ENCODE data around the gene RYR2. TPM values are rescaled to one million over a fixed set of nuclear protein-coding genes. Genes with fewer than 3 reads are reported as not detected.

The RYR2 gene
- total and polyA plus RNA-seq, 2 of the 8 experiments (the other 6 are each of a cell fraction or from before 2014, with no cell fraction given), result 1.3 to 4.4 TPM

GRCh38 chr1:237799762-237800474 is 757.9 kb downstream of the RYR2 start:
- Histone ChIP-seq H3K27me3 (replicated peaks in 1 of 4; ENCODE audit: control insufficient read depth in 3 of 4, extremely low read depth in 1 of 4, insufficient read depth in 3 of 4, low read length in 3 of 4) (no peaks in the 10 kb centered on the region), H3K18ac (ENCODE audit: extremely low read depth, low read length) (no peak overlapping the region), H4K91ac (replicated peaks; ENCODE audit: insufficient read length, low read length) (no peak overlapping the region), H2BK5ac (ENCODE audit: low read depth, low read length) (no peak overlapping the region), H3K9ac (replicated peaks in 1 of 4; ENCODE audit: extremely low read depth in 1 of 4, low read depth in 3 of 4, low read length in 3 of 4) (no peak overlapping the region), H3K14ac (ENCODE audit: insufficient read length) (no peak overlapping the region), H3K23ac (ENCODE audit: insufficient read length) (no peak overlapping the region), H3K36me3 (ENCODE audit: control insufficient read depth in 2 of 4, insufficient read depth in 4 of 4, low read length in 3 of 4) (no peaks in the 10 kb centered on the region), H4K20me1 (replicated peaks in 1 of 2; ENCODE audit: control insufficient read depth in 1 of 2, insufficient read depth in 2 of 2, low read length in 2 of 2) (no peaks in the 10 kb centered on the region), H3K4me1 (replicated peaks in 1 of 4; ENCODE audit: control insufficient read depth in 3 of 4, insufficient read depth in 4 of 4, low read length in 3 of 4) (peaks cover 0 to 2% (median 0%) of the 10 kb centered on the region in 4 experiments; a peak in 1 of 7 replicates), H3K4me3 (ENCODE audit: extremely low read depth in 1 of 4, insufficient read depth in 2 of 4, low read depth in 3 of 4, low read length in 4 of 4) (no peak overlapping the region), H3K4ac (replicated peaks; ENCODE audit: insufficient read length, low read depth, low read length) (no peak overlapping the region), H3K4me2 (ENCODE audit: insufficient read depth in 1 of 2, low read depth in 2 of 2, low read length in 2 of 2) (no peak overlapping the region), H3K79me2 (ENCODE audit: control insufficient read depth in 1 of 2, insufficient read depth in 2 of 2, low read length in 2 of 2) (no peaks in the 10 kb centered on the region), H2BK12ac (ENCODE audit: low read depth, low read length) (no peak overlapping the region), H3K56ac (replicated peaks; ENCODE audit: insufficient read length, low read depth, low read length) (no peak overlapping the region), H4K8ac (ENCODE audit: extremely low read depth, insufficient read depth, low read length) (no peak overlapping the region), H4K5ac (ENCODE audit: insufficient read length, low read depth, low read length) (no peak overlapping the region), H3K9me3 (ENCODE audit: insufficient read depth in 2 of 2, low read depth in 1 of 2, low read length in 1 of 2) (no peaks in the 10 kb centered on the region), H3K23me2 (ENCODE audit: low read depth, low read length) (no peaks in the 10 kb centered on the region), H2BK15ac (ENCODE audit: low read length) (no peak overlapping the region), H2BK20ac (ENCODE audit: low read length) (no peak overlapping the region), H2AFZ (ENCODE audit: low read length) (0 out of 2 replicates have a peak overlapping the region, but pooled peaks have one; percentile 42), H3K79me1 (ENCODE audit: low read depth, low read length) (no peaks in the 10 kb centered on the region), H2BK120ac (replicated peaks; ENCODE audit: low read depth, low read length) (no peak overlapping the region), H2AK5ac (ENCODE audit: low read depth, low read length) (no peak overlapping the region), H3K27ac (ENCODE audit: low read depth, low read length) (no peak overlapping the region)
- peak; percentile 77 for TF ChIP-seq SP1 (IDR thresholded peaks at IDR 0.05; ENCODE audit: low read depth, low read length)
- peak; percentile 75 to 79 for TF ChIP-seq RAD21 (IDR thresholded peaks at IDR 0.05 in 1 of 2, conservative IDR thresholded peaks at IDR 0.05 in 1 of 2; ENCODE audit: low read depth in 2 of 2, low read length in 2 of 2)
- peak; percentile 59 to 61 (median 59) for TF ChIP-seq CTCF (IDR thresholded peaks at IDR 0.05; ENCODE audit: control extremely low read depth in 1 of 3, insufficient read depth in 1 of 3, low read depth in 1 of 3, low read length in 3 of 3)
- no peak for TF ChIP-seq POU5F1 (IDR thresholded peaks at IDR 0.05; ENCODE audit: low read depth, low read length)
- ChIA-PET POLR2A (ENCODE audit: partially characterized antibody) (no interaction called here), CTCF (ENCODE audit: partially characterized antibody) (interaction anchor here (0.6 to 1.4 kb wide), 17 partner anchors 8 to 1580 kb away, joined by 3 to 7 read pairs (median 3); no protein-coding TSS in a partner anchor)
- 46% methylated on average over 5 of the region's 5 CpGs; no CpG with 5 or more reads in 1 of the 2 experiments for WGBS, 2 experiments (ENCODE audit: extremely low coverage in 1 of 2, insufficient coverage in 1 of 2, insufficient read length in 1 of 2, insufficient replicate concordance in 2 of 2, low coverage in 1 of 2, low lambda C conversion rate in 2 of 2, missing lambda C conversion rate in 1 of 2)
- no peak for FAIRE-seq
- DNase-seq (ENCODE audit: low read depth in 1 of 2, low spot score in 2 of 2), result peak; percentile 57 to 82
